ENCODE data around the gene ADM2.

The ADM2 gene

DNA sequence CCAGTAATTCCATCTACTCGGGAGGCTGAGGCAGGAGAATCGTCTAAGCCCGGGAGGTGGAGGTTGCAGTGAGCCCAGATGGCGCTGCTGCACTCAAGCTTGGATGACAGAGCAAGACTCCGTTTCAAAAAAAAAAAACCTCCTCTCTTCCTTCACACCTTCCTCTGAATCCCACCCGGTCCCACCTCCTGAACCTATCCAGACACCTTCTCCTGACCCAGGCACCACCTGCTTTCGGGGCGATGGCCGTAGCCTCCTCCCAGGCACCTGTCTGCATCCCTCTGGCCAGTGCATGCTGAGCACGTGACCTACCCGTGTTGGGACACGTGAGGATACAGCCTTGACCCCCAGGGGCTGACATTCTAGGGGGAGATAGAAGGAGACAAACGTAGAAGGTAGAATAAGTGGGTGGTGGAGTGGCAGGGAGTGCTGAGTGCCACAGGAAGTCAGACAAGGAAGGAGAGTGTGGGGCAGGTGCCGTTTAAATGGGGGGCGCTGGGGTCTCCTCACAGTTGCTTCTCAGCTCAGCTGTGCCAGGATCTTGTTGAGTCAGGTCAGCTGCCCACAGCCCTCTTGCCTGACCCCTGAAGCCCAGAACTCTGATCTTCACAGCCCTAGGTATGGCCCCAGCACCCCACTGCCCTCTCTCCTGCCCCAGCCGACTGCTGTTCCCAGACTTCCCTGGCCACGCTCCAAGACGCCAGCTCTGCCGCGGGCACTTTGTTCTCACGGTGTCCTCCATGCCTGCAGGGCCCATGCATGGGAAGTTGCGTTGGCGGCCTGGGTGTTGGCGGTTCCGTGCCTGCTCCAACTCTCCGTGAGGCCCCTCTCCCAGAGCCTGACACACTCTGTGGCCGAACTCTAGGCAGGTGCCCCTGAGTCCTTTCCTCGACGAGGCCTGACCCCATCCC lies 4.1 kb downstream of the ADM2 start:
- DNase-seq: no peak

- no peak for DNase-seq
Measured at GRCh38 chr22:50486561-50487289, 5.4 kb downstream of the ADM2 start, which contains the start of gene MIOX. MIOX (plus strand) TSS chr22:50486859; CDS start chr22:50486898, 39 bp downstream.

- DNase-seq: no peak
Measured at GRCh38 chr22:50487290-50488005, 6.1 kb downstream of the ADM2 start.

DNA sequence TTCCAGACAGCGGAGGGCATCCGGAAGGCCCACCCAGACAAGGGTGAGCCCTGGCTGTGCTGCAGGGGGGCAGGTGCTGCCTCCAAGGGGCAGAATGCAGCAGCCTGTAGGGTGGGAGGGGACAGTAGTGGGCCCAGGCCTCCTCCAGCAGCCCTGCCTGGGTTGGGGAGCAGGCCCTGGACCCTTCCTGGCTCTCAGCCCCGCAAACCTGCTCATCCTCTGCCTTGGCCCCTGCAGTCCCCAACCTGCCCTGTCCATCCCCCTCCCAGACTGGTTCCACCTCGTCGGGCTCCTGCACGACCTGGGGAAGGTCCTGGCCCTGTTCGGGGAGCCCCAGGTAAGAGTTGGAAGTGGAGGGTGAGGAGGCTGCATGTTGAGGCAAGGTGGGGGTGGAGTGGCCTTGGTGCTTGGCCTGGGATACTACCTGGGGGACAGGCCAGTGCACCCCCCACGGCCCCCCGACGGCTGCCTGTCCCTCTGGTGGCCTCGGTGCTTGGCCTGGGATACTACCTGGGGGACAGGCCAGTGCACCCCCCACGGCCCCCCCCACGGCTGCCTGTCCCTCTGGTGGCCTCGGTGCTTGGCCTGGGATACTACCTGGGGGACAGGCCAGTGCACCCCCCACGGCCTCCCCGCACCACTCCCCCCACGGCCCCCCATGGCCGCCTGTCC lies 6.8 kb downstream of the ADM2 start:
- no peak for DNase-seq

DNA sequence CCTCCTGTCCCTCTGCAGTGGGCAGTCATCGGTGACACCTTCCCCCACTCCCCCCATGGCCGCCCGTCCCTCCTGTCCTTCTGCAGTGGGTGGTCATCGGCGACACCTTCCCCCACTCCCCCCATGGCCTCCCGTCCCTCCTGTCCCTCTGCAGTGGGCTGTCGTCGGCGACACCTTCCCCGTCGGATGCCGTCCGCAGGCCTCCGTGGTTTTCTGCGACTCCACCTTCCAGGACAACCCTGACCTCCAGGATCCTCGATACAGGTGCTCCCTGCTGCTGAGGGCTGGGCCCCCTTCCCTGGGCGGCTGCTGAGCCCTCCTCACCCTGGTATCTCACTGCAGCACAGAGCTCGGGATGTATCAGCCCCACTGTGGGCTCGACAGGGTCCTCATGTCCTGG lies 7.5 kb downstream of the ADM2 start:
- no peak for DNase-seq

GRCh38 chr22:50489363-50490243 lies 8.3 kb downstream of the ADM2 start:
- DNase-seq: no peak

- no peak for DNase-seq
Measured at GRCh38 chr22:50490531-50491308, 9.4 kb downstream of the ADM2 start.

- DNase-seq: no peak
Measured at GRCh38 chr22:50497093-50497492, 15.8 kb downstream of the ADM2 start.

GRCh38 chr22:50498322-50498890 lies 17.1 kb downstream of the ADM2 start:
- peak; percentile 76 for DNase-seq

GRCh38 chr22:50500452-50500851 lies 19.1 kb downstream of the ADM2 start:
- DNase-seq: no peak

GRCh38 chr22:50502096-50502495 lies 20.8 kb downstream of the ADM2 start:
- no peak for DNase-seq

- no peak for DNase-seq
Measured at GRCh38 chr22:50502628-50503474, 21.5 kb downstream of the ADM2 start.

DNA sequence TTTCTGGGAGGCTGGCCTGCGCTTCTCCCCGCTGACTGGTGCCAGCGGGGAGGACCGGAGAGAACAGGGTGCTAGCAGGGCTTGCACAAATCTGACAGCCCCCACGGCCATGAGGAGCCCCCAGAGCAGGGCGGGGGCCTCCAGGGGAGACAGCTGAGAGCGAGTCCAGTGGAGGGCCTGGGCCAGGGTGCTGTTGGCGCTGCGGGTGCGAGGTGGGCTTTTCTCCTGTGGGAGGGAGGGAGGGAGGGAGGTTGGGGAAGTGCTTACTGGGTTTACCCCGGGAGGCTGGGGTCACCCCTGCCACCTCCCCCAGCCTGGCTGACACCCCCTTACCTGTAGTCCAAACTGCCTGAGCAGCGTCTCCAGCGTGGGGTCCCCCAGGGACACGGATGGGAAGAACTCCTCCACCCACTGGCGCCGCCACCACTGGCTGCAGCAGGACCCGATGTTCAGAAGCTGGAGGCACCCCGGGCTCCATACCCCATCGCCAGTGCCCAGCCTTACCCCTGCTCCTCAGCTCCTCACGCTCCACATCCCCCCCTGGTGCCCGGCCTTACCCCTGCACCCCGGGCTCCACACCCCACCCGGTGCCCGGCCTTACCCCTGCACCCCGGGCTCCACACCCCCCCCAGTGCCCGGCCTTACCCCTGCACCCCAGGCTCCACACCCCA lies 22.3 kb downstream of the ADM2 start:
- no peak for DNase-seq

DNA sequence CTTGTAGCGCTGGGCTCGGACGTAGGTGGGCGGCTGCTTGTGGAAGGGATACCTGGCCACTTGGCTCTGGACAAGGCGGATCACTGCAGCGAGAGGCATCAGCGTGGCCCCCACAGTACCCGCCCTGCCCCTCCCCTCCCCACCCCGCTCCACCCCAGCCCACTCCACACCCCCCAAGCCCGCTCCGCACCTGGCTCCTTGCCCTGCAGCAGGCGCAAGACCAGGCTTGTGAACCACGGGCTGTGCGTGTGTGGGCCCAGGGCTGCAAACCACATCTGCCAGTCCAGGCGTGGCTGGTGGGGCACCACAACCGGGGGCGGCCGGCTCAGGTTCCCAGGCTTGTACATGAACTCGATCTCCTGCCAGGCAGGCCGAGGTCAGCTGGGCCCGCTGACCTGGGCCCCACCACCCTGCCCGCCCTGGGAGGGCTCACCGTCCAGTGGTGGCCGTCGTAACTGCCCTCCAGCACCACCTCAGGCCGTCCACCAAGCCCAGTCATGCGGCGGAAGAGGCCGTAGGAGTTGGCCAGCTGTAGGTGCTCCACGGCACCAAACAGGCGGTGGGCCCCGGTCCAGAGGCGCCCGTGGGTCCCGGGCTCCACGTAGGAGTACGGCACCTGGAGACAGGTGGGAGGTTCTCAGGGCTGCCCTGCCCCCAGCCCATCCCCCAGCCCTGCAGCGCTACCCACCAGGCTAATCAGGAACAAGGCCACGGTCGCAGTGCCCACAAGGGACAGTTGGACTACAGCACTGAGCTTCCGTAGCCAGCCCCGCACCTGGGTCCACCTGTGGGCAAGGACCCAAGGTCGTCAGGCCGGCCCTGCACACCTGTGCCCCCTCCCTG lies 23.2 kb downstream of the ADM2 start:
- DNase-seq: no peak

- no peak for DNase-seq
Measured at GRCh38 chr22:50505276-50505775, 24.0 kb downstream of the ADM2 start.

- DNase-seq: no peak
Measured at GRCh38 chr22:50505776-50506610, 24.6 kb downstream of the ADM2 start.

Measured in stimulated activated CD4-positive, alpha-beta T cell treated with anti-CD3 and anti-CD28 coated beads, Interleukin-4, amount 100 ng/mL, for 24 hours (primary cell).